ENCODE measurements around the gene LDHD. TPM values are rescaled to one million over a fixed set of nuclear protein-coding genes. Genes with fewer than 3 reads are reported as not detected.
A peak's percentile ranks its signal among the peaks of the same experiment; 100 is the strongest.

LDHD gene
- total and polyA plus RNA-seq, 2 experiments from 2014 or later: 0.65 to 1.1 TPM

GRCh38 chr16:75118943-75119539, 2.5 kb upstream of the LDHD start:
- Histone ChIP-seq H2AFZ (no peak overlapping the region), H3K4me2 (ENCODE audit: unreplicated experiment) (no peak overlapping the region), H3K9ac (no peak overlapping the region), H3K27me3 (replicated peaks; ENCODE audit: insufficient read depth) (no peaks in the 10 kb centered on the region), H3K9me2 (ENCODE audit: insufficient read depth) (no peaks in the 10 kb centered on the region), H3K27ac (no peak overlapping the region), H3F3A (ENCODE audit: insufficient read depth) (no peaks in the 10 kb centered on the region), H3K36me3 (ENCODE audit: low read depth) (no peaks in the 10 kb centered on the region), H3K4me3 (no peak overlapping the region), H3K4me1 (ENCODE audit: insufficient read depth) (no peaks in the 10 kb centered on the region), H3K79me2 (ENCODE audit: insufficient read depth) (no peaks in the 10 kb centered on the region), H3K9me3 (ENCODE audit: low read depth) (no peaks in the 10 kb centered on the region), H4K20me1 (ENCODE audit: insufficient read depth) (no peaks in the 10 kb centered on the region)
- in situ Hi-C loops (cut with MboI): no loop called here
- WGBS, 2 experiments (ENCODE audit: low coverage in 1 of 2, low lambda C conversion rate in 2 of 2, missing lambda C conversion rate in 2 of 2): 78 to 83% methylated on average over 6 of the region's 6 CpGs
- no peak for TF ChIP-seq EZH2 (IDR thresholded peaks at IDR 0.05; ENCODE audit: insufficient read depth, poor library complexity, severe bottlenecking)
- TF ChIP-seq EZH2phosphoT487 (IDR thresholded peaks at IDR 0.05; ENCODE audit: insufficient read depth, low read depth): no peak
- DNase-seq: no peak

GRCh38 chr16:75116911-75117245, 298 bp upstream of the LDHD start:
- 11% methylated on average over 3 of the region's 3 CpGs for WGBS, 2 experiments (ENCODE audit: low coverage in 1 of 2, low lambda C conversion rate in 2 of 2, missing lambda C conversion rate in 2 of 2)
- no peaks in the 10 kb centered on the region for H3K9me2 ChIP-seq (ENCODE audit: insufficient read depth)
- no peaks in the 10 kb centered on the region for H3K79me2 ChIP-seq (ENCODE audit: insufficient read depth)
- DNase-seq: no peak
- H3K4me3 ChIP-seq: no peak overlapping the region
- no peaks in the 10 kb centered on the region for H3K9me3 ChIP-seq (ENCODE audit: low read depth)
- H3F3A ChIP-seq (ENCODE audit: insufficient read depth): no peaks in the 10 kb centered on the region
- H2AFZ ChIP-seq: peak overlapping the region; percentile 56
- H3K36me3 ChIP-seq (ENCODE audit: low read depth): no peaks in the 10 kb centered on the region
- in situ Hi-C loops (cut with MboI): no loop called here
- H3K4me1 ChIP-seq (ENCODE audit: insufficient read depth): no peaks in the 10 kb centered on the region
- H3K4me2 ChIP-seq (ENCODE audit: unreplicated experiment): peak overlapping the region; percentile 78
- H3K27me3 ChIP-seq (replicated peaks; ENCODE audit: insufficient read depth): no peaks in the 10 kb centered on the region
- no peak overlapping the region for H3K9ac ChIP-seq
- no peak overlapping the region for H3K27ac ChIP-seq
- TF ChIP-seq EZH2phosphoT487 (IDR thresholded peaks at IDR 0.05; ENCODE audit: insufficient read depth, low read depth): no peak
- TF ChIP-seq EZH2 (IDR thresholded peaks at IDR 0.05; ENCODE audit: insufficient read depth, poor library complexity, severe bottlenecking): no peak
- no peaks in the 10 kb centered on the region for H4K20me1 ChIP-seq (ENCODE audit: insufficient read depth)

- 85 to 88% methylated on average over 39 of the region's 45 CpGs for WGBS, 2 experiments (ENCODE audit: low coverage in 1 of 2, low lambda C conversion rate in 2 of 2, missing lambda C conversion rate in 2 of 2)
- H3K9ac ChIP-seq: no peak overlapping the region
- in situ Hi-C loops (cut with MboI): no loop called here
Measured at GRCh38 chr16:75114946-75115825, 1.4 kb downstream of the LDHD start.

GRCh38 chr16:75114179-75114945, 2.2 kb downstream of the LDHD start:
- Histone ChIP-seq H3K9ac (no peak overlapping the region), H3K27ac (no peak overlapping the region), H3K9me2 (ENCODE audit: insufficient read depth) (no peaks in the 10 kb centered on the region), H2AFZ (no peak overlapping the region), H3K9me3 (ENCODE audit: low read depth) (no peaks in the 10 kb centered on the region), H4K20me1 (ENCODE audit: insufficient read depth) (no peaks in the 10 kb centered on the region), H3K27me3 (replicated peaks; ENCODE audit: insufficient read depth) (no peaks in the 10 kb centered on the region), H3F3A (ENCODE audit: insufficient read depth) (peaks cover 16% of the 10 kb centered on the region; the same call in 1 of the 2 replicates), H3K4me1 (ENCODE audit: insufficient read depth) (peaks cover 18% of the 10 kb centered on the region), H3K79me2 (ENCODE audit: insufficient read depth) (no peaks in the 10 kb centered on the region), H3K4me3 (no peak overlapping the region), H3K4me2 (ENCODE audit: unreplicated experiment) (no peak overlapping the region), H3K36me3 (ENCODE audit: low read depth) (no peaks in the 10 kb centered on the region)
- in situ Hi-C loops (cut with MboI): no loop called here
- TF ChIP-seq EZH2 (IDR thresholded peaks at IDR 0.05; ENCODE audit: insufficient read depth, poor library complexity, severe bottlenecking) (no peak), EZH2phosphoT487 (IDR thresholded peaks at IDR 0.05; ENCODE audit: insufficient read depth, low read depth) (no peak)
- DNase-seq: no peak
- 86 to 88% methylated on average over 19 to 43 of the region's 44 CpGs for WGBS, 2 experiments (ENCODE audit: low coverage in 1 of 2, low lambda C conversion rate in 2 of 2, missing lambda C conversion rate in 2 of 2)

More at GRCh38 chr16:75114946-75115825, 1.4 kb downstream of the LDHD start:
- Histone ChIP-seq H3K4me1 (ENCODE audit: insufficient read depth) (peaks cover 10% of the 10 kb centered on the region), H3K27ac (no peak overlapping the region), H3K4me2 (ENCODE audit: unreplicated experiment) (no peak overlapping the region), H3K27me3 (replicated peaks; ENCODE audit: insufficient read depth) (no peaks in the 10 kb centered on the region), H2AFZ (no peak overlapping the region), H3K9me2 (ENCODE audit: insufficient read depth) (no peaks in the 10 kb centered on the region), H3K9me3 (ENCODE audit: low read depth) (no peaks in the 10 kb centered on the region), H4K20me1 (ENCODE audit: insufficient read depth) (no peaks in the 10 kb centered on the region), H3F3A (ENCODE audit: insufficient read depth) (peaks cover 8% of the 10 kb centered on the region; the same call in 1 of the 2 replicates), H3K4me3 (no peak overlapping the region), H3K79me2 (ENCODE audit: insufficient read depth) (no peaks in the 10 kb centered on the region), H3K36me3 (ENCODE audit: low read depth) (no peaks in the 10 kb centered on the region)
- no peak for TF ChIP-seq EZH2 (IDR thresholded peaks at IDR 0.05; ENCODE audit: insufficient read depth, poor library complexity, severe bottlenecking)
- no peak for TF ChIP-seq EZH2phosphoT487 (IDR thresholded peaks at IDR 0.05; ENCODE audit: insufficient read depth, low read depth)
- no peak for DNase-seq

All from GM23248 (cell line).